Kidney (tissue), 14 donors: ENCODE measurements around the gene ZFAND3. TPM values are rescaled to one million over a fixed set of nuclear protein-coding genes. Genes with fewer than 3 reads are reported as not detected.
"Not testable (repeated sequence)": the region's sequence is repeated elsewhere in the genome, so short reads cannot be mapped to it uniquely, and the experiment has no call there.

ENCODE experiments used
- DNase-seq, 5 donors: peaks; one replicate each; pipeline ENCODE4 v3.0.0-alpha.2; 2013 to 2020
- FAIRE-seq: peaks from 2 replicates; lab custom pipeline; 2012; peaks lifted over from hg19 to GRCh38; lab: Jason Lieb, UNC
- H3K27ac ChIP-seq, 2 donors: one replicate each; pipeline ENCODE4 v1.7.0; 2013; ENCODE audit warnings: low read depth in 2 of 2, low read length in 2 of 2, inconsistent platforms in 1 of 2
- H3K27me3 ChIP-seq: one replicate; pipeline ENCODE4 v1.7.1; 2013; ENCODE audit warnings: low read length, inconsistent platforms; ENCODE audit not compliant: control insufficient read depth, insufficient read depth
- H3K36me3 ChIP-seq, 3 donors: one replicate each; pipeline versions ENCODE4 v1.7.0 to v1.7.1; 2013; ENCODE audit warnings: low read length in 3 of 3, control low read depth in 1 of 3, inconsistent platforms in 1 of 3; ENCODE audit not compliant: insufficient read depth in 3 of 3, control insufficient read depth in 2 of 3
- H3K4me1 ChIP-seq, 3 donors: one replicate each; pipeline versions ENCODE4 v1.7.0 to v1.7.1; 2013; ENCODE audit warnings: low read length in 3 of 3, inconsistent platforms in 1 of 3, low read depth in 1 of 3; ENCODE audit not compliant: control insufficient read depth in 2 of 3, insufficient read depth in 2 of 3
- H3K4me3 ChIP-seq, 3 donors: one replicate each; pipeline versions ENCODE4 v1.7.0 to v1.8.1; 2013; ENCODE audit warnings: low read length in 3 of 3, control low read depth in 1 of 3, inconsistent platforms in 1 of 3
- H3K9ac ChIP-seq, 3 donors: one replicate each; pipeline versions ENCODE4 v1.7.0 to v1.7.1; 2013; ENCODE audit warnings: low read length in 3 of 3, control low read depth in 1 of 3, inconsistent platforms in 1 of 3
- H3K9me3 ChIP-seq, 3 donors: one replicate each; pipeline versions ENCODE4 v1.7.0 to v1.7.1; 2013; ENCODE audit warnings: low read length in 3 of 3, control low read depth in 1 of 3, inconsistent platforms in 1 of 3; ENCODE audit not compliant: control insufficient read depth in 2 of 3, insufficient read depth in 1 of 3
- CTCF ChIP-seq: IDR thresholded peaks from 3 replicates; pipeline ENCODE4 v1.5.1; 2012; ENCODE audit warnings: mild to moderate bottlenecking, moderate library complexity, borderline replicate concordance; ENCODE audit not compliant: insufficient read depth; ENCODE audit errors: extremely low read depth
- intact Hi-C: fragments of 100-400 bp; cut with DNase I; formaldehyde crosslinking; loops from one replicate; pipeline ENCODE4 v1.11.1; 2022
- polyA plus RNA-seq: library from polyadenylated mRNA; stranded (reverse); fragments of 350-450 nt; fragmentation: Illumina TruSeq; extraction: RNeasy Lipid Tissue Mini Kit (QIAGEN cat#74804); gene quantifications from one replicate; pipeline ENCODE4 v1.2.3, GENCODE V29; 2014; ENCODE audit warnings: low read depth, low replicate concordance; ENCODE audit not compliant: insufficient read depth
- total RNA-seq: library from RNA; stranded (reverse); fragmentation: NEBNext Ultra II Directional; extraction: Animal tissue kit (Norgen Biotek cat#: 25700); gene quantifications from one replicate; pipeline ENCODE4 v1.2.1, GENCODE V29; 2021
- donor health status: control.
- donor health status: control.
- donor health status: control.
- donor health status: control.
- donor health status: control.
- donor health status: DM: yes; HTN: yes; CAD: no.
- donor health status: Normal renal cell carcinoma (clear cell type).

The ZFAND3 gene
- total and polyA plus RNA-seq, 2 donors from 2014 or later: 44.6 to 104 TPM

- DNase-seq (no peak), FAIRE-seq (no peak)
- intact Hi-C loops: no loop called here
- no peak overlapping the region for H3K27ac ChIP-seq
- peaks cover 0 to 9% (median 2%) of the 10 kb centered on the region in 3 donors for H3K36me3 ChIP-seq
- H3K9ac ChIP-seq: no peak overlapping the region
- no peak for TF ChIP-seq CTCF
- no peak overlapping the region for H3K4me3 ChIP-seq
- H3K9me3 ChIP-seq: no peaks in the 10 kb centered on the region
- H3K27me3 ChIP-seq: no peaks in the 10 kb centered on the region
- peaks cover 0 to 17% (median 13%) of the 10 kb centered on the region in 3 donors for H3K4me1 ChIP-seq
These were observed 300.0 kb downstream of the ZFAND3 start for GRCh38 chr6:38119516-38119915.

- H3K27ac ChIP-seq, H3K4me3 ChIP-seq, H3K27me3 ChIP-seq, H3K36me3 ChIP-seq, H3K9me3 ChIP-seq, intact Hi-C loops, H3K9ac ChIP-seq, FAIRE-seq, H3K4me1 ChIP-seq: not testable (repeated sequence)
- peak in 1 of 5 donors; percentile 66 for DNase-seq
These were observed 304.8 kb downstream of the ZFAND3 start for GRCh38 chr6:38124224-38124926.

GRCh38 chr6:38127284-38127683 is 307.8 kb downstream of the ZFAND3 start:
- FAIRE-seq (no peak), DNase-seq (no peak)
- H3K27ac ChIP-seq: no peak overlapping the region
- intact Hi-C loops: no loop called here
- no peak overlapping the region for H3K9ac ChIP-seq
- no peak for TF ChIP-seq CTCF
- H3K27me3 ChIP-seq: no peaks in the 10 kb centered on the region
- no peak overlapping the region for H3K4me3 ChIP-seq
- H3K9me3 ChIP-seq: peaks cover 0 to 2% (median 0%) of the 10 kb centered on the region in 3 donors
- H3K4me1 ChIP-seq: peaks cover 0 to 5% (median 0%) of the 10 kb centered on the region in 3 donors
- H3K36me3 ChIP-seq: no peaks in the 10 kb centered on the region

- intact Hi-C loops: no loop called here
- H3K4me3 ChIP-seq: no peak overlapping the region
- no peak overlapping the region for H3K9ac ChIP-seq
- H3K27me3 ChIP-seq: no peaks in the 10 kb centered on the region
- TF ChIP-seq CTCF: no peak
- DNase-seq (no peak), FAIRE-seq (no peak)
- H3K36me3 ChIP-seq: no peaks in the 10 kb centered on the region
- no peak overlapping the region for H3K27ac ChIP-seq
- H3K9me3 ChIP-seq: no peaks in the 10 kb centered on the region
- peaks cover 0 to 9% (median 6%) of the 10 kb centered on the region in 3 donors for H3K4me1 ChIP-seq
These were observed 312.0 kb downstream of the ZFAND3 start for GRCh38 chr6:38131527-38131965.
